H1 (cell line): Measurements from ENCODE around the gene TANC1. TPM values are rescaled to one million over a fixed set of nuclear protein-coding genes. Genes with fewer than 3 reads are reported as not detected.

Experiments used
- CTCF ChIA-PET: fragments of 300-600 bp; sonication (Branson Sonifier 250); formaldehyde crosslinking; loops from one replicate; lab custom pipeline; 2021; ENCODE audit not compliant: partially characterized antibody; lab: Charles Lee
- POLR2A ChIA-PET: fragments of 300-600 bp; sonication (Branson Sonifier 250); formaldehyde crosslinking; loops from one replicate; lab custom pipeline; 2021; ENCODE audit warnings: inconsistent platforms; ENCODE audit not compliant: partially characterized antibody; lab: Charles Lee
- DNase-seq, 2 experiments: peaks; one replicate each; pipeline versions ENCODE4 v3.0.0 to v3.0.0-alpha.2; 2010 to 2022; ENCODE audit warnings: low spot score in 2 of 2, low read depth in 1 of 2, mixed read lengths in 1 of 2
- FAIRE-seq: peaks from 2 replicates; lab custom pipeline; 2011; peaks lifted over from hg19 to GRCh38; lab: Jason Lieb, UNC
- H2AFZ ChIP-seq: 2 replicates; pipeline ENCODE4 v1.8.1; 2012; ENCODE audit warnings: low read length, inconsistent platforms
- H2AK5ac ChIP-seq: 2 replicates; pipeline ENCODE4 v1.6.1; 2013; ENCODE audit warnings: low read depth, low read length
- H2BK120ac ChIP-seq: replicated peaks from 2 replicates; pipeline ENCODE3; 2013; ENCODE audit warnings: low read depth, low read length, inconsistent platforms
- H2BK12ac ChIP-seq: 2 replicates; pipeline ENCODE4 v1.6.1; 2013; ENCODE audit warnings: low read depth, low read length
- H2BK15ac ChIP-seq: 2 replicates; pipeline ENCODE4 v1.6.1; 2013; ENCODE audit warnings: low read length
- H2BK20ac ChIP-seq: 2 replicates; pipeline ENCODE4 v1.6.1; 2013; ENCODE audit warnings: low read length
- H2BK5ac ChIP-seq: 2 replicates; pipeline ENCODE4 v1.6.1; 2013; ENCODE audit warnings: low read depth, low read length
- H3K14ac ChIP-seq: 2 replicates; pipeline ENCODE4 v1.6.1; 2013; ENCODE audit warnings: inconsistent platforms; ENCODE audit not compliant: insufficient read length
- H3K18ac ChIP-seq: 2 replicates; pipeline ENCODE4 v1.6.1; 2013; ENCODE audit warnings: low read length; ENCODE audit errors: extremely low read depth
- H3K23ac ChIP-seq: 2 replicates; pipeline ENCODE4 v1.6.1; 2013; ENCODE audit warnings: inconsistent platforms; ENCODE audit not compliant: insufficient read length
- H3K23me2 ChIP-seq: 2 replicates; pipeline ENCODE4 v1.6.1; 2013; ENCODE audit warnings: low read depth, low read length
- H3K27ac ChIP-seq: 2 replicates; pipeline ENCODE4 v1.6.1; 2011; ENCODE audit warnings: low read depth, low read length, inconsistent platforms
- H3K27me3 ChIP-seq, 4 experiments: replicated peaks in 1 of 4; 1 replicate in 1 of 4; 2 replicates in 3 of 4; pipeline versions ENCODE4 v1.6.1 to v1.8.1; 2011 to 2013; ENCODE audit warnings: low read length in 3 of 4, mild to moderate bottlenecking in 3 of 4, inconsistent platforms in 2 of 4, mixed read lengths in 2 of 4, moderate library complexity in 1 of 4; ENCODE audit not compliant: control insufficient read depth in 3 of 4, insufficient read depth in 3 of 4; ENCODE audit errors: extremely low read depth in 1 of 4
- H3K36me3 ChIP-seq, 4 experiments: 2 replicates each; pipeline versions ENCODE4 v1.6.1 to v1.8.1; 2011 to 2013; ENCODE audit warnings: mild to moderate bottlenecking in 4 of 4, low read length in 3 of 4, moderate library complexity in 2 of 4, control low read depth in 1 of 4, inconsistent platforms in 1 of 4; ENCODE audit not compliant: insufficient read depth in 4 of 4, control insufficient read depth in 2 of 4
- H3K4ac ChIP-seq: replicated peaks from 2 replicates; pipeline ENCODE3; 2013; ENCODE audit warnings: low read length, low read depth, mixed read lengths, inconsistent platforms; ENCODE audit not compliant: insufficient read length
- H3K4me1 ChIP-seq, 4 experiments: replicated peaks in 1 of 4; 1 replicate in 1 of 4; 2 replicates in 3 of 4; pipeline versions ENCODE4 v1.6.1 to v1.8.1; 2011 to 2013; ENCODE audit warnings: low read length in 3 of 4, inconsistent platforms in 2 of 4, mixed read lengths in 1 of 4; ENCODE audit not compliant: insufficient read depth in 4 of 4, control insufficient read depth in 3 of 4
- H3K4me2 ChIP-seq, 2 experiments: 2 replicates each; pipeline versions ENCODE4 v1.6.1 to v1.8.1; 2011 to 2013; ENCODE audit warnings: low read depth in 2 of 2, low read length in 2 of 2, control low read depth in 1 of 2, inconsistent platforms in 1 of 2, mild to moderate bottlenecking in 1 of 2; ENCODE audit not compliant: insufficient read depth in 1 of 2
- H3K4me3 ChIP-seq, 4 experiments: fragments of 200-600, 300-600 bp in 1 of 4; sonication (generic), shearing (Covaris generic), sonication (Bioruptor Twin) in 1 of 4; 2 replicates each; pipeline versions ENCODE4 v1.5.1 to v1.8.1; 2011 to 2016; ENCODE audit warnings: low read length in 4 of 4, low read depth in 3 of 4, control low read depth in 2 of 4, inconsistent platforms in 2 of 4, mild to moderate bottlenecking in 2 of 4, mixed read lengths in 1 of 4, moderate library complexity in 1 of 4; ENCODE audit not compliant: insufficient read depth in 2 of 4; ENCODE audit errors: extremely low read depth in 1 of 4
- H3K56ac ChIP-seq: replicated peaks from 2 replicates; pipeline ENCODE3; 2013; ENCODE audit warnings: low read depth, mild to moderate bottlenecking, mixed read lengths, low read length, inconsistent platforms; ENCODE audit not compliant: insufficient read length
- H3K79me1 ChIP-seq: 2 replicates; pipeline ENCODE4 v1.6.1; 2013; ENCODE audit warnings: low read depth, low read length, control low read depth
- H3K79me2 ChIP-seq, 2 experiments: 2 replicates each; pipeline versions ENCODE4 v1.6.1 to v1.8.1; 2012 to 2013; ENCODE audit warnings: low read length in 2 of 2, mild to moderate bottlenecking in 2 of 2, inconsistent platforms in 1 of 2; ENCODE audit not compliant: insufficient read depth in 2 of 2, control insufficient read depth in 1 of 2
- H3K9ac ChIP-seq, 4 experiments: replicated peaks in 1 of 4; 1 replicate in 1 of 4; 2 replicates in 3 of 4; pipeline versions ENCODE4 v1.6.1 to v1.8.1; 2011 to 2013; ENCODE audit warnings: low read depth in 3 of 4, low read length in 3 of 4, control low read depth in 2 of 4, mild to moderate bottlenecking in 2 of 4, moderate library complexity in 2 of 4, inconsistent platforms in 1 of 4; ENCODE audit errors: extremely low read depth in 1 of 4
- H3K9me3 ChIP-seq, 2 experiments: 2 replicates each; pipeline versions ENCODE4 v1.6.1 to v1.8.1; 2012 to 2013; ENCODE audit warnings: mild to moderate bottlenecking in 2 of 2, moderate library complexity in 2 of 2, control low read depth in 1 of 2, inconsistent platforms in 1 of 2, low read depth in 1 of 2, low read length in 1 of 2, mixed read lengths in 1 of 2; ENCODE audit not compliant: insufficient read depth in 2 of 2
- H4K20me1 ChIP-seq, 2 experiments: replicated peaks in 1 of 2; 2 replicates each; pipeline versions ENCODE3 to v1.8.1; 2011 to 2013; ENCODE audit warnings: inconsistent platforms in 2 of 2, low read length in 2 of 2, mild to moderate bottlenecking in 1 of 2; ENCODE audit not compliant: insufficient read depth in 2 of 2, control insufficient read depth in 1 of 2
- H4K5ac ChIP-seq: 2 replicates; pipeline ENCODE4 v1.6.1; 2013; ENCODE audit warnings: low read length, low read depth, mixed read lengths, inconsistent platforms; ENCODE audit not compliant: insufficient read length
- H4K8ac ChIP-seq: 2 replicates; pipeline ENCODE4 v1.8.0; 2013; ENCODE audit warnings: mild to moderate bottlenecking, moderate library complexity, low read length, inconsistent platforms; ENCODE audit not compliant: insufficient read depth; ENCODE audit errors: extremely low read depth
- H4K91ac ChIP-seq: replicated peaks from 2 replicates; pipeline ENCODE3; 2013; ENCODE audit warnings: low read length, mixed read lengths, inconsistent platforms; ENCODE audit not compliant: insufficient read length
- JUN ChIP-seq: IDR thresholded peaks from 2 replicates; pipeline ENCODE4 v1.6.1; 2011; ENCODE audit warnings: low read depth, mild to moderate bottlenecking, improper control_type of control experiment, low read length
- RAD21 ChIP-seq, 2 experiments: IDR thresholded peaks in 1 of 2; conservative IDR thresholded peaks in 1 of 2; 2 replicates each; pipeline ENCODE4 v1.6.1; 2011; ENCODE audit warnings: low read depth in 2 of 2, low read length in 2 of 2, improper control_type of control experiment in 1 of 2, inconsistent platforms in 1 of 2, mild to moderate bottlenecking in 1 of 2, moderate library complexity in 1 of 2
- SUZ12 ChIP-seq: fragments of 200-600 bp; sonication (generic); IDR thresholded peaks from 2 replicates; pipeline ENCODE4 v1.6.1; 2012; ENCODE audit warnings: mild to moderate bottlenecking, inconsistent platforms, low read length, moderate library complexity, mixed read lengths
- WGBS, 2 experiments: shearing (Covaris generic) in 1 of 2; methylation state at CpG; one replicate each; pipeline versions ENCODE4 v1.1.6 to v1.1.7; 2013 to 2015; ENCODE audit warnings: low lambda C conversion rate in 2 of 2, mixed read lengths in 2 of 2, inconsistent platforms in 1 of 2, low coverage in 1 of 2, missing lambda C conversion rate in 1 of 2; ENCODE audit not compliant: insufficient replicate concordance in 2 of 2, insufficient coverage in 1 of 2, insufficient read length in 1 of 2; ENCODE audit errors: extremely low coverage in 1 of 2, missing lambda C conversion rate in 1 of 2; 5-methylcytosine and 5-hydroxymethylcytosine counted together
- polyA plus RNA-seq, 7 experiments: library from polyadenylated mRNA; depleted of rRNA in 3 of 7; stranded (reverse) in 5 of 7; unstranded in 2 of 7; fragments of >200 nt in 5 of 7; fragments of 200-250 nt in 2 of 7; gene quantifications; 1 replicate in 5 of 7; 2 replicates in 1 of 7; 4 replicates in 1 of 7; pipeline versions ENCODE4 v1.2.1 to v1.2.3, GENCODE V29; 2011 to 2013; ENCODE audit warnings: missing spikeins in 2 of 7, mixed read lengths in 2 of 7
- total RNA-seq: library from RNA; stranded (reverse); fragmentation: NEBNext Ultra II Directional; extraction: Animal tissue kit (Norgen Biotek cat#: 25700); gene quantifications from 2 replicates; pipeline ENCODE4 v1.2.1, GENCODE V29; 2021

TANC1 gene
- total and polyA plus RNA-seq, 2 of the 8 experiments (the other 6 are each of a cell fraction or from before 2014, with no cell fraction given): 4.1 to 7.6 TPM

- Histone ChIP-seq H3K9ac (no peak overlapping the region), H3K79me2 (no peaks in the 10 kb centered on the region), H3K56ac (no peak overlapping the region), H3K9me3 (no peaks in the 10 kb centered on the region), H3K23ac (no peak overlapping the region), H3K18ac (no peak overlapping the region), H3K23me2 (no peaks in the 10 kb centered on the region), H2AK5ac (no peak overlapping the region), H3K4me2 (no peak overlapping the region), H2BK12ac (no peak overlapping the region), H4K8ac (no peak overlapping the region), H2BK5ac (no peak overlapping the region), H2BK20ac (no peak overlapping the region), H3K27me3 (no peaks in the 10 kb centered on the region; a peak in 1 of 7 replicates), H3K4me3 (no peak overlapping the region), H3K4me1 (peaks cover 0 to 3% (median 0%) of the 10 kb centered on the region in 4 experiments; a peak in 1 of 7 replicates), H3K36me3 (no peaks in the 10 kb centered on the region), H2BK15ac (no peak overlapping the region), H4K20me1 (no peaks in the 10 kb centered on the region), H3K79me1 (no peaks in the 10 kb centered on the region), H4K91ac (no peak overlapping the region), H3K4ac (no peak overlapping the region), H3K14ac (no peak overlapping the region), H2AFZ (no peak overlapping the region), H2BK120ac (no peak overlapping the region), H3K27ac (no peak overlapping the region), H4K5ac (no peak overlapping the region)
- FAIRE-seq (no peak), DNase-seq (no peak)
- WGBS, 2 experiments: 90% methylated on average over 4 of the region's 4 CpGs; no CpG with 5 or more reads in 1 of the 2 experiments
- CTCF ChIA-PET: interaction anchor here (0.5 to 1.3 kb wide), 6 partner anchors 10 to 185 kb away, joined by 3 to 7 read pairs (median 3); no protein-coding TSS in a partner anchor
- POLR2A ChIA-PET: no interaction called here
- TF ChIP-seq SUZ12 (no peak), RAD21 (IDR thresholded peaks at IDR 0.05 in 1 of 2, conservative IDR thresholded peaks at IDR 0.05 in 1 of 2; ENCODE audit: low read depth in 2 of 2, low read length in 2 of 2) (no peak), JUN (no peak)
Observed at GRCh38 chr2:159086826-159087225, 118.4 kb downstream of the TANC1 start.
